Measurements from ENCODE around the gene SUPT3H. TPM values are rescaled to one million over a fixed set of nuclear protein-coding genes. Genes with fewer than 3 reads are reported as not detected.
A peak's percentile ranks its signal among the peaks of the same experiment; 100 is the strongest.

The SUPT3H gene
- total and polyA plus RNA-seq, 2 of the 8 experiments (the other 6 are each of a cell fraction or from before 2014, with no cell fraction given): 18.8 to 23.0 TPM

DNA sequence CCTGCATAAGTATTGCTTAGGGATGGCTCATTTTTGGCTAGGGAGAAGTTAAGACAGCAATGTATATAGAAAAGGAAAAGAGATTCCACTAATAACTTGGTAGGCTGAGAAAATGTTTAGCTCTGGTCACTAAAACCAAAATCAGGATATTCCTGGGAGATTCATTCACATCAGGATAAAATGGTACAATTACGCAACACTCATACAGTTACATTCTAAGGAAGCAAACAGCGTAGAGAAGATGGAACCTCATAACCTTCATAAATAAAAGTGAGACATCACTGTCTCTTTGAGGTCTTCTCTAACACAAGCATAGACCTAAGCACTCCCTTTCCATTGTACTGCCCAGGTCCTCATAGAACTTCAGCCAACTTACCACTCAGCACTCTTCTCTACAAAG, 345.3 kb downstream of the SUPT3H start:
- H2BK120ac ChIP-seq (replicated peaks; ENCODE audit: low read depth, low read length): no peak overlapping the region
- no peaks in the 10 kb centered on the region for H3K27me3 ChIP-seq (replicated peaks in 1 of 4; ENCODE audit: control insufficient read depth in 3 of 4, extremely low read depth in 1 of 4, insufficient read depth in 3 of 4, low read length in 3 of 4)
- H3K4me1 ChIP-seq (replicated peaks in 1 of 4; ENCODE audit: control insufficient read depth in 3 of 4, insufficient read depth in 4 of 4, low read length in 3 of 4): no peaks in the 10 kb centered on the region
- H3K23me2 ChIP-seq (ENCODE audit: low read depth, low read length): no peaks in the 10 kb centered on the region
- no peaks in the 10 kb centered on the region for H4K20me1 ChIP-seq (replicated peaks in 1 of 2; ENCODE audit: control insufficient read depth in 1 of 2, insufficient read depth in 2 of 2, low read length in 2 of 2)
- H2AK5ac ChIP-seq (ENCODE audit: low read depth, low read length): no peak overlapping the region
- no peak for TF ChIP-seq POU5F1 (IDR thresholded peaks at IDR 0.05; ENCODE audit: low read depth, low read length)
- TF ChIP-seq BACH1 (IDR thresholded peaks at IDR 0.05; ENCODE audit: low read length): no peak
- TF ChIP-seq CEBPB (IDR thresholded peaks at IDR 0.05; ENCODE audit: low read depth, low read length): peak; percentile 55
- H3K4me2 ChIP-seq (ENCODE audit: insufficient read depth in 1 of 2, low read depth in 2 of 2, low read length in 2 of 2): no peak overlapping the region
- H3K4ac ChIP-seq (replicated peaks; ENCODE audit: insufficient read length, low read depth, low read length): no peak overlapping the region
- H2BK5ac ChIP-seq (ENCODE audit: low read depth, low read length): no peak overlapping the region
- no peaks in the 10 kb centered on the region for H3K79me2 ChIP-seq (ENCODE audit: control insufficient read depth in 1 of 2, insufficient read depth in 2 of 2, low read length in 2 of 2)
- H3K18ac ChIP-seq (ENCODE audit: extremely low read depth, low read length): no peak overlapping the region
- H3K27ac ChIP-seq (ENCODE audit: low read depth, low read length): no peak overlapping the region
- FAIRE-seq: no peak
- CTCF ChIA-PET (ENCODE audit: partially characterized antibody): no interaction called here
- H2AFZ ChIP-seq (ENCODE audit: low read length): no peak overlapping the region
- no peaks in the 10 kb centered on the region for H3K36me3 ChIP-seq (ENCODE audit: control insufficient read depth in 2 of 4, insufficient read depth in 4 of 4, low read length in 3 of 4)
- H3K9ac ChIP-seq (replicated peaks in 1 of 4; ENCODE audit: extremely low read depth in 1 of 4, low read depth in 3 of 4, low read length in 3 of 4): no peak overlapping the region
- H2BK12ac ChIP-seq (ENCODE audit: low read depth, low read length): no peak overlapping the region
- no peak overlapping the region for H4K5ac ChIP-seq (ENCODE audit: insufficient read length, low read depth, low read length)
- no peak overlapping the region for H4K8ac ChIP-seq (ENCODE audit: extremely low read depth, insufficient read depth, low read length)
- 96% methylated on average over 2 of the region's 2 CpGs; no CpG with 5 or more reads in 1 of the 2 experiments for WGBS, 2 experiments (ENCODE audit: extremely low coverage in 1 of 2, insufficient coverage in 1 of 2, insufficient read length in 1 of 2, insufficient replicate concordance in 2 of 2, low coverage in 1 of 2, low lambda C conversion rate in 2 of 2, missing lambda C conversion rate in 1 of 2)
- H3K14ac ChIP-seq (ENCODE audit: insufficient read length): no peak overlapping the region
- H3K56ac ChIP-seq (replicated peaks; ENCODE audit: insufficient read length, low read depth, low read length): no peak overlapping the region
- no peak overlapping the region for H2BK15ac ChIP-seq (ENCODE audit: low read length)
- H3K23ac ChIP-seq (ENCODE audit: insufficient read length): no peak overlapping the region
- POLR2A ChIA-PET (ENCODE audit: partially characterized antibody): no interaction called here
- H3K9me3 ChIP-seq (ENCODE audit: insufficient read depth in 2 of 2, low read depth in 1 of 2, low read length in 1 of 2): no peaks in the 10 kb centered on the region
- H4K91ac ChIP-seq (replicated peaks; ENCODE audit: insufficient read length, low read length): no peak overlapping the region
- no peak overlapping the region for H3K4me3 ChIP-seq (ENCODE audit: extremely low read depth in 1 of 4, insufficient read depth in 2 of 4, low read depth in 3 of 4, low read length in 4 of 4)
- H3K79me1 ChIP-seq (ENCODE audit: low read depth, low read length): no peaks in the 10 kb centered on the region
- no peak overlapping the region for H2BK20ac ChIP-seq (ENCODE audit: low read length)
- DNase-seq (ENCODE audit: low read depth in 1 of 2, low spot score in 2 of 2): no peak
